Left ventricle myocardium inferior (tissue), 1 donor: ENCODE measurements around the gene SMCO4. TPM values are rescaled to one million over a fixed set of nuclear protein-coding genes. Genes with fewer than 3 reads are reported as not detected.

Source experiments
- DNase-seq: peaks from one replicate; pipeline ENCODE4 v3.0.0-alpha.2; 2020
- H3K27ac ChIP-seq: fragments of 200-600 bp; replicated peaks from 2 replicates; pipeline ENCODE4 v1.8.0; 2021
- H3K27me3 ChIP-seq: fragments of 200-600 bp; 2 replicates; pipeline ENCODE4 v1.8.0; 2021; ENCODE audit warnings: low read depth
- H3K36me3 ChIP-seq: fragments of 200-600 bp; 2 replicates; pipeline ENCODE4 v1.8.0; 2021
- H3K4me1 ChIP-seq: fragments of 200-600 bp; 2 replicates; pipeline ENCODE4 v1.8.0; 2021
- H3K4me3 ChIP-seq: fragments of 200-600 bp; 2 replicates; pipeline ENCODE4 v1.8.0; 2021; ENCODE audit warnings: mild to moderate bottlenecking, moderate library complexity
- H3K9me3 ChIP-seq: fragments of 200-600 bp; replicated peaks from 2 replicates; pipeline ENCODE4 v1.8.0; 2021
- CTCF ChIP-seq: fragments of 200-600 bp; IDR thresholded peaks from 2 replicates; pipeline ENCODE4 v1.8.0; 2021; ENCODE audit warnings: antibody characterized with exemption, mild to moderate bottlenecking, borderline replicate concordance
- intact Hi-C: fragments of 100-400 bp; cut with micrococcal nuclease; formaldehyde crosslinking; loops from one replicate; pipeline ENCODE4 v1.11.0; 2022
- total RNA-seq: library from RNA; stranded (reverse); fragmentation: NEBNext Ultra II Directional; extraction: Animal tissue kit (Norgen Biotek cat#: 25700); gene quantifications from one replicate; pipeline ENCODE4 v1.2.1, GENCODE V29; 2021
- donor health status: DM: no; HTN: yes; CAD: no; lungs with severe emphysema.

The SMCO4 gene
- total RNA-seq, 1 donor from 2014 or later = 57.6 TPM

GRCh38 chr11:93573184-93573583, 30.0 kb upstream of the SMCO4 start:
- intact Hi-C loops = no loop called here
- peaks cover 7% of the 10 kb centered on the region for H3K4me1 ChIP-seq
- H3K36me3 ChIP-seq = no peaks in the 10 kb centered on the region
- no peaks in the 10 kb centered on the region for H3K9me3 ChIP-seq
- H3K27ac ChIP-seq = no peak overlapping the region
- no peak overlapping the region for H3K4me3 ChIP-seq
- no peak for TF ChIP-seq CTCF
- DNase-seq = no peak
- H3K27me3 ChIP-seq = no peaks in the 10 kb centered on the region

- no peak for DNase-seq
- no peaks in the 10 kb centered on the region for H3K27me3 ChIP-seq
- no peak overlapping the region for H3K4me3 ChIP-seq
- H3K36me3 ChIP-seq = no peaks in the 10 kb centered on the region
- no peak overlapping the region for H3K27ac ChIP-seq
- TF ChIP-seq CTCF = no peak
- H3K9me3 ChIP-seq = no peaks in the 10 kb centered on the region
- H3K4me1 ChIP-seq = peaks cover 13% of the 10 kb centered on the region
- intact Hi-C loops = no loop called here
Observed at GRCh38 chr11:93572621-93573020, 29.4 kb upstream of the SMCO4 start.

GRCh38 chr11:93572171-93572570, 29.0 kb upstream of the SMCO4 start:
- intact Hi-C loops = no loop called here
- Histone ChIP-seq H3K4me3 (no peak overlapping the region), H3K36me3 (no peaks in the 10 kb centered on the region), H3K9me3 (no peaks in the 10 kb centered on the region), H3K27ac (no peak overlapping the region), H3K4me1 (peaks cover 17% of the 10 kb centered on the region), H3K27me3 (no peaks in the 10 kb centered on the region)
- DNase-seq = no peak
- no peak for TF ChIP-seq CTCF

GRCh38 chr11:93571612-93572011, 28.4 kb upstream of the SMCO4 start:
- TF ChIP-seq CTCF = no peak
- intact Hi-C loops = no loop called here
- Histone ChIP-seq H3K27me3 (no peaks in the 10 kb centered on the region), H3K4me1 (peaks cover 20% of the 10 kb centered on the region), H3K4me3 (no peak overlapping the region), H3K9me3 (no peaks in the 10 kb centered on the region), H3K27ac (no peak overlapping the region), H3K36me3 (no peaks in the 10 kb centered on the region)
- DNase-seq = no peak

GRCh38 chr11:93570759-93571413, 27.7 kb upstream of the SMCO4 start:
- intact Hi-C loops = no loop called here
- peaks cover 20% of the 10 kb centered on the region for H3K4me1 ChIP-seq
- no peak for DNase-seq
- no peaks in the 10 kb centered on the region for H3K27me3 ChIP-seq
- TF ChIP-seq CTCF = no peak
- no peaks in the 10 kb centered on the region for H3K36me3 ChIP-seq
- no peaks in the 10 kb centered on the region for H3K9me3 ChIP-seq
- peak overlapping the region; percentile 29 for H3K27ac ChIP-seq
- no peak overlapping the region for H3K4me3 ChIP-seq

GRCh38 chr11:93569496-93569895, 26.3 kb upstream of the SMCO4 start:
- H3K27me3 ChIP-seq = no peaks in the 10 kb centered on the region
- no peak overlapping the region for H3K4me3 ChIP-seq
- no peaks in the 10 kb centered on the region for H3K36me3 ChIP-seq
- H3K9me3 ChIP-seq = no peaks in the 10 kb centered on the region
- TF ChIP-seq CTCF = no peak
- peaks cover 20% of the 10 kb centered on the region for H3K4me1 ChIP-seq
- intact Hi-C loops = no loop called here
- DNase-seq = no peak
- no peak overlapping the region for H3K27ac ChIP-seq
